SKM-1 treated with dmso at 0.1 percent for 144 hours (cell line): ENCODE measurements around the gene SLC13A5.
"Not testable (repeated sequence)": the region's sequence is repeated elsewhere in the genome, so short reads cannot be mapped to it uniquely, and the experiment has no call there.

Source experiments
- DNase-seq: peaks from one replicate; lab custom pipeline; 2025; ENCODE audit not compliant: unreplicated experiment; lab: John Stamatoyannopoulos, UW

The SLC13A5 gene

GRCh38 chr17:6666557-6666956 lies 46.6 kb downstream of the SLC13A5 start:
- no peak for DNase-seq

GRCh38 chr17:6666077-6666521 lies 47.1 kb downstream of the SLC13A5 start:
- peak; percentile 17 for DNase-seq

GRCh38 chr17:6663200-6663599 lies 50.0 kb downstream of the SLC13A5 start:
- DNase-seq: not testable (repeated sequence)

- DNase-seq: no peak
Observed at GRCh38 chr17:6661464-6661848, 51.7 kb downstream of the SLC13A5 start.

- DNase-seq: peak; percentile 64
Observed at GRCh38 chr17:6660805-6661463, 52.2 kb downstream of the SLC13A5 start.

- DNase-seq: no peak
Observed at GRCh38 chr17:6660101-6660500, 53.1 kb downstream of the SLC13A5 start.

- DNase-seq: not testable (repeated sequence)
Observed at GRCh38 chr17:6658411-6658810, 54.8 kb downstream of the SLC13A5 start.

- no peak for DNase-seq
Observed at GRCh38 chr17:6657633-6658287, 55.4 kb downstream of the SLC13A5 start.

- not testable (repeated sequence) for DNase-seq
Observed at GRCh38 chr17:6656797-6657632, 56.2 kb downstream of the SLC13A5 start.

GRCh38 chr17:6655732-6656361 lies 57.3 kb downstream of the SLC13A5 start:
- not testable (repeated sequence) for DNase-seq

GRCh38 chr17:6654841-6655731 lies 58.1 kb downstream of the SLC13A5 start:
- DNase-seq: no peak

- no peak for DNase-seq
Observed at GRCh38 chr17:6651919-6652452, 61.2 kb downstream of the SLC13A5 start.

GRCh38 chr17:6651354-6651918 lies 61.7 kb downstream of the SLC13A5 start, which contains the start of the genes C17orf100 and MED31:
TSS of gene C17orf100 (plus strand) at chr17:6651762. CDS start at chr17:6651914, 152 bp downstream.
TSS of gene MED31 (minus strand) at chr17:6651605. CDS start at chr17:6651528, 77 bp downstream.
- peak; percentile 71 for DNase-seq

GRCh38 chr17:6648181-6648580 lies 65.0 kb downstream of the SLC13A5 start:
- no peak for DNase-seq

- no peak for DNase-seq
Observed at GRCh38 chr17:6643451-6644125, 69.6 kb downstream of the SLC13A5 start.

GRCh38 chr17:6642592-6642991 lies 70.6 kb downstream of the SLC13A5 start:
- no peak for DNase-seq

GRCh38 chr17:6641247-6641863 lies 71.8 kb downstream of the SLC13A5 start:
- DNase-seq: no peak

GRCh38 chr17:6640536-6641246 lies 72.5 kb downstream of the SLC13A5 start, which contains the start of the genes KIAA0753 and TXNDC17:
TSS of gene KIAA0753 (minus strand) at chr17:6640711. CDS start at chr17:6635103, 5,608 bp downstream.
TSS of gene TXNDC17 (plus strand) at chr17:6641060. CDS start at chr17:6641083, 23 bp downstream.
- peak; percentile 41 for DNase-seq
